GM20431 (cell line): Measurements from ENCODE around the gene NEDD9.

Experiments
- in situ Hi-C: fragments of 300-500 bp; cut with MseI, MboI; formaldehyde crosslinking; loops from one replicate; pipeline ENCODE4 v1.15.0; 2020; ENCODE audit warnings: low sequenced_read_pairs; ENCODE audit not compliant: unreplicated experiment

The NEDD9 gene

DNA sequence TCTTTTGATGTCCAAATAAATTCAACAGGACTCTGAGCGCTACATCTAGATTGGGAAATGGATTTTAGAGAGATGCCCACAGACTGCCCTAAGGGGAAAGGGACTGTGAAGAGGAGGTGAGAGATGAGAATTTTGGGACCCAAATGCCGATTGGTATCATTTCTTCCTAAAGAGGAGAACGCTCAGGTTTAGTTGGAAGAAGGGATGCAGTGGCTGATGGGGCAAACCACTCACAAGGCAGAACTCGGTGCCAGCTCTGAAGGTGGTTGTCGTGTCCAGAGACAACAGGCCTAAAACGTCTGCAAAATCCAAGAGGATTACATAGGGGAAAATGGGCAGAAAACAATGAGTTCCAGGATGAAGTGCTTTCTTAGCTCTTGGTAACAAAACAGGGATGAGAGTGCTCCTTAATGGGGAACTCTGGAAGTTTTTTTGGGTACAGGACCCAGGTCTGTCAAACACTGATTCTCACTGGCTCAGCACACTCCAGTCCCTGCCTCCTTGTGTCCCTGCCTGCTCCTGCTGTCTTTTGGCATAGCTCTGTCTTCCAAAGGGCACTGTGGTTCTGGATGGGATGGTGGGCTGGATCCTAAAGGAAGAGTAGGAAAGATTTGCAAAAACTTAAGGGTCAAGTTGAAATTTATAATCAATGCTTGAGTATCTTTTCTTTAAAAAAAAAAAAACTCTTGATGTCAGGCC is 29.0 kb downstream of the NEDD9 start:
- in situ Hi-C loops: no loop called here

GRCh38 chr6:11202513-11203305 is 29.8 kb downstream of the NEDD9 start:
- in situ Hi-C loops: no loop called here

- in situ Hi-C loops: no loop called here
These were observed 30.5 kb downstream of the NEDD9 start for GRCh38 chr6:11201772-11202512.

DNA sequence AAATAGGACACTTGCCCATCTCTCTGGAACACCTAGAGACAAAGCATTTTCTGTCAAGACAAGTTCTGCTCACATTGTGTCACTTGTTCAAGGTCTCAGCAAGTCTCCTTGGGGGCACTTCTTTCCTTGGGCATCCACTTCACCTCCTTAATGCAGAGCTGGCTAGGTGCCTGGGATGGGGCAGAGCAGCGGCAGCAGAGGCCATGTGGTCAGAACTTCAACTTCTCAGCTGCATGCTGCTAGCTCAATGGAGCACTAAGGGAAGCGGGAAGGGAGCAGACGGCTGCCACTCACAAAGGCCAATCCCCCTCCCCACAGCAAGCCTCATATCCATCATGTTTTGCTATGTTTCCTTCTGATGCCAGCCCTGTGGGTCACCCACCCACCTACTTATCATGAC is 31.5 kb downstream of the NEDD9 start:
- in situ Hi-C loops: no loop called here

DNA sequence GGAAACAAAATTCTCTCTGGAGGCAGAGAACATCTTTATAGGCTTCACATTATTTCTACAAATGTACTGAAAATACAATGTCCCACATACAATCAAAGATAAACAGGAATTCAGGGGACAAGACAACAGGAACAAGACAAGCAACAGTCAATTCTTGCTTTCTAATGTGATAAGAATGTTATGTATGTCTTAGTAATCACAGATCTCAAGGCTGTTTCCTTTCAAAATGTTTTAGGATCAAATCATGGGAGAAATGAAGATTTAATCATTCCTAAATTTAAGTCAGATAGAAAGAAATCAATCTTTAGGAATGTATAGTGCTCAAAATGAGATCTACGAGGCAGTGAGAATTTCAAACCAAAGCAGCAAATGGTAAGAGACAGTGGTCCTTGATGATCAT is 32.1 kb downstream of the NEDD9 start:
- in situ Hi-C loops: no loop called here

- in situ Hi-C loops: no loop called here
These were observed 33.5 kb downstream of the NEDD9 start for GRCh38 chr6:11198663-11199603.

DNA sequence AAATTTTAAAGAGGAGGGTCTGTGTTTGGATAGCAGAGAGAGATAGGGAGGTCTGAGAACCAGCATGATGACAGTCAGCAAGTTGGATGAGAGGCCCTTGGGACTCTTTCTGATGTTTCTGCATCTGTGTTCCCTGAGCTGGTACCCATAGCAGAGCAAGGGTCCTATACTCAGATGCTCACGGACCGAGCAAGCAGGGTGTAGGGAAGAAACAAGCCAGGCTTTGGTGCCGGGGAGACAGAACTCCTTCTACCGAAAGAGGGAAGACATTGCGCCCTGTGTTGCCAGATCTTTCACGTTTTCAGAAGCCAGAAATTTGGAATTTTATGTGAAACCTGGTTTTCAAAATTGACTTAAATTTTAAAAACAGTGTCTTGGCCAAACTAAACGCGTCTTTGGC is 34.6 kb downstream of the NEDD9 start:
- in situ Hi-C loops: no loop called here

- in situ Hi-C loops: no loop called here
These were observed 35.3 kb downstream of the NEDD9 start for GRCh38 chr6:11197175-11197536.

GRCh38 chr6:11196511-11197174 is 35.8 kb downstream of the NEDD9 start:
- in situ Hi-C loops: no loop called here

DNA sequence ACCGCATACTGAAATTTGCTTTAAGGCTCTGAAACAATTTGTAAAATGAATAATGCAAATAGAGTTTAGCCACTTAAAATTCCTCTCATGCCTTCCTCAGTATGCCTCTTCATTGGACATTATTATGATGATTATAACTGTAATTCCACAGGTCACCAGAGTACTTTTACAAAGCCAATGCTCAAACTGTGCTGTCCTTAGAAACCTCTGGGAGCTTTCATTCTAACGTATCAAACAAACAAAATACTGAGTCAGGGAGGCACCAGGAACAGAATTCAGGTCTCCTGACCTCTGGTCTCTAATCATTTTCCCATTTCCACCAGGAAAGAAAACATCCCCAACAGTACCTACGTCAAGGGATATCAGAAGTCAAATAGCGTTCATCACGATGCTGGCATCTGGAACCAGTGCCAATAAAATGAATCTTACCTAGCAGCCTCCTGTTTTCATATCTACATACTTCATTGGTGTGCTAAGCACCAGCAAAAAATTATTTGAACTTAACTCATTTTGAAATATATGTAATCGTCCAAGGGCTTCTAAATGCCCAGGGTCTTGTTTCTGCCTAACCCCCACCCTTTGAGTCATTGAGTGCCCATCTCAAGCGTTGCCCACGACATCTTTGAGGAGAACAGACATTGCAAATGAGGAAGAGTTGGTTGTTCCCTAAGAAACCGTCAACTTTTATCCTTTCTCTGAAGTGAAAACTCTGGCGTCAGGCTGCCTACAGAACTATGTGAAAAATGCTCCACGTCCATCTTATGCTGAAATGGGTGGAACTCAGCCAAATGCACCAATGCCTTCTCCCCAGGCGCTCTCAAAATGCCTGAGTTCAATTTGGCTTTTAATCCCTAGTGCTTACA is 37.9 kb downstream of the NEDD9 start:
- in situ Hi-C loops: no loop called here

DNA sequence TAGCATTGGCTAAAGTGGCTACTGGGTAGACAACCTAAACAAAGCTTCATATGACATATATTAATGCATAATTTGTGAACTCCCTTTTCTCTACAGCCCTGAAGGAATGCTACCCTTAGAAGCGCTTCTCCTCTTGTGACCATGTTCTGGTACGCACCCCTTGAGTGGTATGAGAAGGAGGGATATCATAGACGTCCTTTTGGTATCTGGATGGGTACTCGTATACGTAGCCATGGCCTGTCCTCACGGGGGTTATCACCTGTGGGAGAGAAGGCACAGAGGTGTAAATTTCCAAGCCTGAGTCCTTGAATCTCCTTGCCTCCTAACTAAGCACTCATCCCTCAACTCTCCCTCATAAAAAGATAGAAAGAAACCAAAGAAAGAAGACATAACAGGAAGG is 39.0 kb downstream of the NEDD9 start:
- in situ Hi-C loops: no loop called here

DNA sequence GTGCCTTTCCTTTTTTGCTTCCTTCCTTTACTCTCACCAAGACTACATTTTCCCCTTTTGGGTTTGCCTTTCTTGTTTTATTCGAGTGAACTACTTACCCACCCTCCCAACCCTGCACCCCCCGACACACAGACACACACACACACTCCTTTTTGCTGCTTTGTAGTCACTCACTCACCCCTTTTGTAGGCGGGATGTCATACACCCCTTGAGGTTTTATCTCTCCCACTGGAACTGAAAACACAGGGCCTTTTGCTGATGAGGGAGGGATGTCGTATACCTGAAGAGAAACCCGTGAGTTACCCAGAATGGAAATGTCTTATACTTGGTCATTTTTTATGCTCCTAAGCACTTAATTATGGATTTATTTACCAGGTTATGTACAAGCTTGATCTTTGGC is 40.3 kb downstream of the NEDD9 start:
- in situ Hi-C loops: no loop called here

DNA sequence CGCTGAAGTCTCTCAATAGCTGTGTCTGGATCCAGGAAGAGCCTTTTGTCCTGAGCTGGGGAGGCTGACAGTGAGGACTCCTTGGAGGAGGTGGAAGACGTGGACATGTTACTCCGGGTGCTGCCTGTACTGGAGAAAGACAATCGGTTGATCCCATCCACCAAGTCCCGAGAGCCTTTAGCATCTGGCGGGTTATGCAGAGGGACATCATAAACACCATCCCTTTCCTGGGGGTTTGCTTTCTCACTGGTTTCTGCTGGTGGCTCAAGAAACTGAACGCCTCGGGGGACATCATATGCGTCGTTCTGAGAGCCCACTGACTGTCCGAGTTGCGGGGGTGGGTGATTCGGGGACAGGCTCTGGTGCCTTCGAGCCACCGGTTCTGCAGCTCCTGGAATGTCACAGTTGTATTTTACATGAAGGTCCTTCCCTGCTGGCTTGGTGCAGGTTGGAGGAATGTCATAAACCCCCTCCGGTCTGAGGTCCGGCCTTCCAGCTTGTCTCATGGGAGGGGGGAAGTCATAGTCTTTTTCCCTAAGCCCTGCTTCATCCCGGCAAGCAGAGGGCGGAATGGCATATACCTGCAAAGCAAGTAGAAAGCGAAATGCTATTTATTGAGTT is 41.7 kb downstream of the NEDD9 start:
- in situ Hi-C loops: no loop called here

- in situ Hi-C loops: no loop called here
These were observed 42.4 kb downstream of the NEDD9 start for GRCh38 chr6:11189865-11190624.

GRCh38 chr6:11188161-11188915 is 44.1 kb downstream of the NEDD9 start:
- in situ Hi-C loops: no loop called here

- in situ Hi-C loops: no loop called here
These were observed 45.2 kb downstream of the NEDD9 start for GRCh38 chr6:11187301-11187700.
